Stomach smooth muscle (tissue), 2 donors: Measurements from ENCODE around the gene FHOD3.

Experiments
- H3K27ac ChIP-seq: one replicate; pipeline ENCODE4 v1.7.0; 2013; ENCODE audit warnings: mild to moderate bottlenecking, low read length, inconsistent platforms
- H3K27me3 ChIP-seq, 2 donors: one replicate each; pipeline ENCODE4 v1.7.0; 2013; ENCODE audit warnings: low read length in 2 of 2; ENCODE audit not compliant: insufficient read depth in 2 of 2, control insufficient read depth in 1 of 2
- H3K36me3 ChIP-seq, 2 donors: one replicate each; pipeline ENCODE4 v1.7.0; 2013; ENCODE audit warnings: low read length in 2 of 2; ENCODE audit not compliant: control insufficient read depth in 2 of 2, insufficient read depth in 2 of 2
- H3K4me1 ChIP-seq: one replicate; pipeline ENCODE4 v1.7.0; 2013; ENCODE audit warnings: low read length; ENCODE audit not compliant: control insufficient read depth, insufficient read depth
- H3K4me3 ChIP-seq, 2 donors: one replicate each; pipeline ENCODE4 v1.7.0; 2013; ENCODE audit warnings: low read length in 2 of 2
- H3K9ac ChIP-seq, 2 donors: one replicate each; pipeline ENCODE4 v1.7.0; 2013; ENCODE audit warnings: low read length in 2 of 2, mild to moderate bottlenecking in 1 of 2
- H3K9me3 ChIP-seq, 2 donors: one replicate each; pipeline ENCODE4 v1.7.0; 2013; ENCODE audit warnings: low read length in 2 of 2; ENCODE audit not compliant: control insufficient read depth in 2 of 2
- donor health status: healthy.
- donor health status: Pancreatic carcinoma.

Gene FHOD3

GRCh38 chr18:36688020-36688965 lies 390.8 kb downstream of the FHOD3 start:
- Histone ChIP-seq H3K9me3 (no peaks in the 10 kb centered on the region), H3K9ac (no peak overlapping the region), H3K27me3 (no peaks in the 10 kb centered on the region), H3K4me3 (no peak overlapping the region), H3K36me3 (no peaks in the 10 kb centered on the region), H3K4me1 (peaks cover 20% of the 10 kb centered on the region), H3K27ac (no peak overlapping the region)

GRCh38 chr18:36692371-36692770 lies 394.9 kb downstream of the FHOD3 start:
- H3K9ac ChIP-seq = no peak overlapping the region
- H3K4me3 ChIP-seq = peak overlapping the region in 1 of 2 donors; percentile 73
- peaks cover 28% of the 10 kb centered on the region for H3K4me1 ChIP-seq
- H3K27ac ChIP-seq = peak overlapping the region; percentile 58
- no peaks in the 10 kb centered on the region for H3K9me3 ChIP-seq
- H3K27me3 ChIP-seq = no peaks in the 10 kb centered on the region
- H3K36me3 ChIP-seq = no peaks in the 10 kb centered on the region

- H3K36me3 ChIP-seq = no peaks in the 10 kb centered on the region
- H3K9ac ChIP-seq = peak overlapping the region; percentile 58 to 63
- H3K27ac ChIP-seq = peak overlapping the region; percentile 58
- peaks cover 28% of the 10 kb centered on the region for H3K4me1 ChIP-seq
- H3K27me3 ChIP-seq = no peaks in the 10 kb centered on the region
- H3K9me3 ChIP-seq = no peaks in the 10 kb centered on the region
- peak overlapping the region; percentile 56 to 73 for H3K4me3 ChIP-seq
These were observed 395.4 kb downstream of the FHOD3 start for GRCh38 chr18:36692921-36693332.

GRCh38 chr18:36693931-36694620 lies 396.6 kb downstream of the FHOD3 start:
- Histone ChIP-seq H3K27ac (peak overlapping the region; percentile 58), H3K27me3 (no peaks in the 10 kb centered on the region), H3K4me3 (peak overlapping the region; percentile 56 to 73)

GRCh38 chr18:36695806-36696205 lies 398.3 kb downstream of the FHOD3 start:
- no peak overlapping the region for H3K4me3 ChIP-seq
- no peak overlapping the region for H3K9ac ChIP-seq
- H3K27me3 ChIP-seq = no peaks in the 10 kb centered on the region
- H3K27ac ChIP-seq = no peak overlapping the region
- H3K36me3 ChIP-seq = no peaks in the 10 kb centered on the region
- no peaks in the 10 kb centered on the region for H3K9me3 ChIP-seq
- H3K4me1 ChIP-seq = peaks cover 22% of the 10 kb centered on the region

More at GRCh38 chr18:36693931-36694620, 396.6 kb downstream of the FHOD3 start:
- H3K4me1 ChIP-seq = peaks cover 28% of the 10 kb centered on the region
- peak overlapping the region; percentile 47 to 63 for H3K9ac ChIP-seq
- no peaks in the 10 kb centered on the region for H3K36me3 ChIP-seq
- H3K9me3 ChIP-seq = no peaks in the 10 kb centered on the region

- Histone ChIP-seq H3K27me3 (no peaks in the 10 kb centered on the region), H3K36me3 (no peaks in the 10 kb centered on the region), H3K9ac (no peak overlapping the region), H3K4me3 (no peak overlapping the region), H3K9me3 (no peaks in the 10 kb centered on the region), H3K27ac (no peak overlapping the region), H3K4me1 (peaks cover 13% of the 10 kb centered on the region)
These were observed 400.4 kb downstream of the FHOD3 start for GRCh38 chr18:36697905-36698304.

GRCh38 chr18:36700955-36701354 lies 403.4 kb downstream of the FHOD3 start:
- Histone ChIP-seq H3K4me1 (peaks cover 2% of the 10 kb centered on the region), H3K9me3 (no peaks in the 10 kb centered on the region), H3K27me3 (no peaks in the 10 kb centered on the region), H3K4me3 (no peak overlapping the region), H3K36me3 (no peaks in the 10 kb centered on the region), H3K27ac (no peak overlapping the region), H3K9ac (no peak overlapping the region)

GRCh38 chr18:36702401-36703013 lies 405.0 kb downstream of the FHOD3 start:
- no peak overlapping the region for H3K9ac ChIP-seq
- no peaks in the 10 kb centered on the region for H3K9me3 ChIP-seq
- peaks cover 2% of the 10 kb centered on the region for H3K4me1 ChIP-seq
- no peak overlapping the region for H3K4me3 ChIP-seq
- no peaks in the 10 kb centered on the region for H3K27me3 ChIP-seq
- no peaks in the 10 kb centered on the region for H3K36me3 ChIP-seq
- no peak overlapping the region for H3K27ac ChIP-seq

- no peaks in the 10 kb centered on the region for H3K36me3 ChIP-seq
- H3K27ac ChIP-seq = no peak overlapping the region
- no peak overlapping the region for H3K4me3 ChIP-seq
- no peaks in the 10 kb centered on the region for H3K9me3 ChIP-seq
- H3K4me1 ChIP-seq = peaks cover 2% of the 10 kb centered on the region
- H3K9ac ChIP-seq = no peak overlapping the region
- H3K27me3 ChIP-seq = no peaks in the 10 kb centered on the region
These were observed 406.6 kb downstream of the FHOD3 start for GRCh38 chr18:36704156-36704555.

- Histone ChIP-seq H3K27me3 (no peaks in the 10 kb centered on the region), H3K9me3 (no peaks in the 10 kb centered on the region), H3K4me3 (no peak overlapping the region), H3K9ac (no peak overlapping the region), H3K36me3 (no peaks in the 10 kb centered on the region), H3K27ac (no peak overlapping the region), H3K4me1 (peaks cover 2% of the 10 kb centered on the region)
These were observed 408.8 kb downstream of the FHOD3 start for GRCh38 chr18:36706134-36706881.
